CD8-positive, alpha-beta memory T cell (primary cell): Measurements from ENCODE around the gene TLE6. TPM values are rescaled to one million over a fixed set of nuclear protein-coding genes. Genes with fewer than 3 reads are reported as not detected.
A peak's percentile ranks its signal among the peaks of the same experiment; 100 is the strongest.
"Not testable (repeated sequence)": the region's sequence is repeated elsewhere in the genome, so short reads cannot be mapped to it uniquely, and the experiment has no call there.

Source experiments
- CTCF ChIA-PET: fragments of 350-600 bp; sonication (Branson Sonifier 250); formaldehyde crosslinking; loops from one replicate; lab custom pipeline; 2021; ENCODE audit warnings: antibody characterized with exemption; lab: Charles Lee
- POLR2A ChIA-PET: fragments of 350-600 bp; sonication (Branson Sonifier 250); formaldehyde crosslinking; loops from one replicate; lab custom pipeline; 2021; ENCODE audit warnings: antibody characterized with exemption; lab: Charles Lee
- DNase-seq, 5 donors: peaks; one replicate each; pipeline versions ENCODE4 v3.0.0 to v3.0.0-alpha.2; 2020 to 2022; ENCODE audit warnings: mixed read lengths in 1 of 5
- H3K27ac ChIP-seq: one replicate; pipeline ENCODE4 v1.7.0; 2013; ENCODE audit warnings: low read depth, mild to moderate bottlenecking, low read length, moderate library complexity
- H3K27me3 ChIP-seq: 2 replicates; pipeline ENCODE4 v1.7.0; 2013; ENCODE audit warnings: low read length, mild to moderate bottlenecking; ENCODE audit not compliant: insufficient read depth, poor library complexity, severe bottlenecking
- H3K36me3 ChIP-seq: 2 replicates; pipeline ENCODE4 v1.7.0; 2013; ENCODE audit warnings: mild to moderate bottlenecking, low read length, moderate library complexity; ENCODE audit not compliant: insufficient read depth
- H3K4me1 ChIP-seq: 2 replicates; pipeline ENCODE4 v1.7.0; 2013; ENCODE audit warnings: mild to moderate bottlenecking, low read length, moderate library complexity; ENCODE audit not compliant: insufficient read depth
- H3K4me3 ChIP-seq: 2 replicates; pipeline ENCODE4 v1.7.0; 2013; ENCODE audit warnings: mild to moderate bottlenecking, low read length
- H3K9me3 ChIP-seq: 2 replicates; pipeline ENCODE4 v1.7.0; 2013; ENCODE audit warnings: mild to moderate bottlenecking, low read length
- H3K27ac Mint-ChIP-seq, 8 donors: one replicate each; pipeline ENCODE4 v1.8.0; 2020 to 2021; ENCODE audit warnings: mixed read lengths in 8 of 8, mild to moderate bottlenecking in 6 of 8, inconsistent platforms in 3 of 8, moderate library complexity in 3 of 8
- H3K27me3 Mint-ChIP-seq, 2 donors: one replicate each; pipeline ENCODE4 v1.8.0; 2020 to 2021; ENCODE audit warnings: mixed read lengths in 2 of 2, mild to moderate bottlenecking in 1 of 2, moderate library complexity in 1 of 2
- H3K36me3 Mint-ChIP-seq, 3 donors: one replicate each; pipeline ENCODE4 v1.8.0; 2020 to 2021; ENCODE audit warnings: mixed read lengths in 3 of 3, inconsistent platforms in 1 of 3, mild to moderate bottlenecking in 1 of 3
- H3K4me1 Mint-ChIP-seq, 3 donors: one replicate each; pipeline ENCODE4 v1.8.0; 2020 to 2021; ENCODE audit warnings: mixed read lengths in 3 of 3, inconsistent platforms in 1 of 3, mild to moderate bottlenecking in 1 of 3
- H3K4me3 Mint-ChIP-seq, 7 donors: one replicate each; pipeline ENCODE4 v1.8.0; 2020 to 2021; ENCODE audit warnings: mixed read lengths in 7 of 7, mild to moderate bottlenecking in 6 of 7, moderate library complexity in 4 of 7, inconsistent platforms in 2 of 7
- H3K9me3 Mint-ChIP-seq, 5 donors: one replicate each; pipeline ENCODE4 v1.8.0; 2020 to 2022; ENCODE audit warnings: mixed read lengths in 5 of 5, mild to moderate bottlenecking in 3 of 5, moderate library complexity in 2 of 5, inconsistent platforms in 1 of 5
- polyA plus RNA-seq: library from polyadenylated mRNA; unstranded; fragments of 300-500 nt; fragmentation: Illumina TruSeq; gene quantifications from one replicate; pipeline ENCODE4 v1.2.3, GENCODE V29; 2021
- total RNA-seq, 2 experiments: library from RNA; stranded (reverse); gene quantifications; one replicate each; pipeline ENCODE4 v1.2.3, GENCODE V29; 2021

The TLE6 gene
- total and polyA plus RNA-seq, 3 experiments from 2014 or later = 1.1 to 1.3 TPM; not detected in 1

DNA sequence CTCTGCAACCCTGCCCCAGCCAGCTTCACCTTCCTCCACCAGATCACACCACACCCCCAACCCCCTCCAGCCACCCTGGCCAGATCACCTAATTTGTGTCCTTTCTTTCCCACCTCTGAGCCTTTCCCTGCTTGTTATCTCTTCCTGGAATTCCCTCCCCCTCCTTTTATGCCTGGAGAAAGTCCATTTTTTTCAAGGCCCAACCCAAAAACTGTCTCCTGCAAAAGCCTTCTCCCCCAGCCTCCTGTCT, 57.0 kb downstream of the TLE6 start:
- Mint-ChIP-seq H3K9me3 (no peaks in the 10 kb centered on the region), H3K36me3 (peaks cover 0 to 6% (median 0%) of the 10 kb centered on the region in 3 donors), H3K27ac (peak overlapping the region in 4 of 8 donors; percentile 4 to 97 (median 77)), H3K4me1 (peaks cover 26 to 43% (median 30%) of the 10 kb centered on the region in 3 donors), H3K4me3 (peak overlapping the region in 6 of 7 donors; percentile 19 to 98 (median 88)), H3K27me3 (peaks cover 0 to 9% of the 10 kb centered on the region in 2 donors)
- Histone ChIP-seq H3K9me3 (no peaks in the 10 kb centered on the region), H3K4me1 (peaks cover 16% of the 10 kb centered on the region), H3K36me3 (no peaks in the 10 kb centered on the region), H3K27me3 (no peaks in the 10 kb centered on the region), H3K4me3 (peak overlapping the region; percentile 99), H3K27ac (peak overlapping the region; percentile 82)
- POLR2A ChIA-PET = interaction anchor here (3.9 kb wide), 1 partner anchor 25 kb away, joined by 86 read pairs; the partner anchor contains the start of gene TLE5
- no peak for DNase-seq
- CTCF ChIA-PET = interaction anchor here (3.1 kb wide), 1 partner anchor 18 kb away, joined by 18 read pairs; no protein-coding TSS in a partner anchor

DNA sequence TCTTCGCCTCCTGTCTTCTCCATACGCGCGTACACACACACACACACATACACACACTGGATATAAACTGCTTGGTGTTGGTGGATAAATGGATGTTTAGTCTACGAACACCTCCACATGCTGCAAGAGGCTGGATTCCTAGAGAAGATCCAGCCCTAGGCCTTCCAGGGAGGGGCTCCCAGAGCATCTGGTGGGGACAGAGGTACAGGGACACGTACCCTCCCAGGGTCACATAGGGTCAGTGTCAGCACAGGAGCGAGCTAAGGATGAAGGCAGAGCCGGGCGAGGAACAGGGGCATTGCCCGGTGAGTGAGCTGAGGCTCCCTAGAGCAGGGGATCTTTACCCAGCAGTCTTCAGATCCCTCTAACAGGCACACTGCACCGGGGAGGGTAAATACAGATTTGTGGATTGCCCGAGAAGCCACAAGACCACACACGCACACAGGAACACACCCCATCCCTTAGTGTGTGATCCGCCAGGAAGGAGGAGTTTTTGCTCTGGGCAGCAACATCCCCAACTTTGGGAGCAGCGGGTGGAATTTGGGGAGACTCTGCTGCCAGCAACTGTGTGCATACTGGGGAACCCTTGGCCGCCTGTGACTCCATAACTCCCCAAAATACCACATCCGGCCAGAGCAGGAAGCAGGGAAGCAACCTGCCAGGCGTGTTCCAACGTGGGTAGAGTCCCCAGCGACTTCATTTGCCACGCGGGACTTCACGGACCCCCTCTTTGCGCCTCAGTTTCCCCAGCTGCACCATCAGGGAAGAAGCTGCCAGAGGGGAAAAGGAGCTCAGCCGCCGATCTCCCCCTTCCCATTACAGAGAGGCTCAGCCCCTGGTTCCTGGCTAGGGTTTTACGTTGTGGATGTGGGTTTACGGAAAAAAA, 57.5 kb downstream of the TLE6 start:
- no peaks in the 10 kb centered on the region for H3K27me3 ChIP-seq
- H3K4me1 Mint-ChIP-seq = peaks cover 25 to 41% (median 26%) of the 10 kb centered on the region in 3 donors
- H3K4me1 ChIP-seq = peaks cover 16% of the 10 kb centered on the region
- peak overlapping the region; percentile 87 to 98 (median 93) for H3K4me3 Mint-ChIP-seq
- peak overlapping the region; percentile 99 for H3K4me3 ChIP-seq
- peak overlapping the region; percentile 89 to 100 (median 97) for H3K27ac Mint-ChIP-seq
- ChIA-PET POLR2A (interaction anchor here (0.5 to 3.9 kb wide), 9 partner anchors 10 to 1882 kb away, joined by 3 to 86 read pairs (median 5); partner anchors contain the start of genes GADD45B, TLE5 and TLE6), CTCF (interaction anchor here (0.9 to 3.1 kb wide), 11 partner anchors 13 to 129 kb away, joined by 3 to 18 read pairs (median 7); partner anchors contain the start of gene TLE5)
- H3K27ac ChIP-seq = peak overlapping the region; percentile 82
- H3K36me3 ChIP-seq = no peaks in the 10 kb centered on the region
- peaks cover 0 to 8% of the 10 kb centered on the region in 2 donors for H3K27me3 Mint-ChIP-seq
- peak in 3 of 5 donors; percentile 19 to 61 (median 51) for DNase-seq
- no peaks in the 10 kb centered on the region for H3K9me3 ChIP-seq
- peaks cover 0 to 6% (median 0%) of the 10 kb centered on the region in 3 donors for H3K36me3 Mint-ChIP-seq
- no peaks in the 10 kb centered on the region for H3K9me3 Mint-ChIP-seq

DNA sequence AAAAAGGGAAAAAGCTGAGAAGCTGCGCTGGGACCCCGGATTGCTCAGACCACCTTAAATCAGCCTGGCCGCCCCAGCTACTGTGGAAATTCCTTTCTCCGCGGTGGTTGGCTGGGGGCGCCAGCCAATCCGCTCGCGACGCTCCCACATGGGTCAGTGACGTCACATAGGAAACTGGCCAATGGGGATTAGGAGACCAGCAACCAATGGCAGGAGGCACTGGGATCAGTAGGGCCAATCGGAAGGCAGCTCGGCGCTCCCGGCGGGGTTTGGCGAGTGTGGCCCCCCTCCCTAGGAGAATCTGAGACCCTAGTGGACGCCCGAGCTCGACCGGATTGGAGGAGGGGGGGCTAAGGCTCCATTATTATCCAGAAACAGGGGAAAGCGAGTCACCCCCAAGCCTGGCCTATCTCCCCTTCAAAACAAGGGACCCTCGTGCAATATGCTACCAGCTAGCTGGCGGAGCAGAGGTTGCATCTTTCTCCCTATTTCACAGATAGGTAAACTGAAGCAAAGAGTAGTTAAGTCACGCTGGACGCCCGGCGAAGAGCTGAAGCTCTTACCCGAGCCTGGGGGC, 58.3 kb downstream of the TLE6 start:
- Mint-ChIP-seq H3K4me3 (peak overlapping the region; percentile 87 to 98 (median 93)), H3K4me1 (peaks cover 20 to 37% (median 23%) of the 10 kb centered on the region in 3 donors), H3K27ac (peak overlapping the region; percentile 89 to 100 (median 97)), H3K9me3 (no peaks in the 10 kb centered on the region), H3K27me3 (peaks cover 0 to 8% of the 10 kb centered on the region in 2 donors), H3K36me3 (peaks cover 0 to 6% (median 0%) of the 10 kb centered on the region in 3 donors)
- H3K27ac ChIP-seq = peak overlapping the region; percentile 82
- no peaks in the 10 kb centered on the region for H3K27me3 ChIP-seq
- CTCF ChIA-PET = interaction anchor here (0.8 to 3.1 kb wide), 16 partner anchors 10 to 128 kb away, joined by 3 to 18 read pairs (median 4); partner anchors contain the start of gene TLE5
- peaks cover 16% of the 10 kb centered on the region for H3K4me1 ChIP-seq
- H3K9me3 ChIP-seq = no peaks in the 10 kb centered on the region
- H3K4me3 ChIP-seq = peak overlapping the region; percentile 99
- no peaks in the 10 kb centered on the region for H3K36me3 ChIP-seq
- POLR2A ChIA-PET = interaction anchor here (0.5 to 3.9 kb wide), 10 partner anchors 10 to 1881 kb away, joined by 3 to 86 read pairs (median 6); partner anchors contain the start of genes GADD45B, TLE5 and TLE6
- DNase-seq = peak; percentile 86 to 97 (median 95)

DNA sequence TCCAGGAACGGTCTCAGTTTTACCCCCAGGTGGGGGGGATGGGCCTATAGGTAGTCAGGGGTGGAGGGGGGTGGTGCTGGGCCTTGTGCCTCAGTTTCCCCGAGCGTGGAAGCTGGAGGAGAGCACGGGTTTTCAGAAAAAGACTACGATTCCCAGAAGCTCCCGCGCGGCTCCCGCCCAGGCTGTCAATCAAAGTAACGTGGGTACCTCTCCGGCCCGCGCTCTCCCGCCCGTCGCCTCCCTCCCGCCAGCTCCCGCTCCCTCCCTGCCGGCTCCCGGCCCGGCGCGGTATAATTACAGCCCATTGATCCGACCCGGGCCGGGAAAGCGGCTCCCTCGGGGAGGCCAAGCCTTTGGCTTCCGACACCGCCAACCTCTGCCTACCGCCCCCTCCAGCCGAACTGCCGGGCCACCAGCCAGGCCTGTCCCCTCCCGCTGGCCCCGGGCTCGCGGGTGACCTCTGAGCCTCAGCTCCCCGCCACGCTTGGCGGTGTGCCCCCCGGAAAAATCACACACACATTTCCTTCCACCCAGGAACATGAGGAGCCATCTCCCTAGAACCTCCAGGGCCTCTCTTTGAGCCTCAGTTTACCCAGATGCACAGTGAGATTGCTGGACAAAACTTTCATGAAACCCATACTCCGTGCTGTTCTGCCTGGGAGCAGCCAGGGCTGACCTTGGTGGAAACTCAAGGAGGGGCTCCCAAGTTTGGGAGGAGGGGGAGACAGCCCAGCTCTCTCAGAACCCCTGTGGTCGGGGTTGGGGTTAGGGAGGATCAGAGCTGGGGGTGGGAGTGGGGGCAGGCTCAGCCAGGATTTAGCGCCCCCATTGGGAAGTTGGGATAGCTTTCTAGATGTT, 59.0 kb downstream of the TLE6 start:
- Histone ChIP-seq H3K27me3 (no peaks in the 10 kb centered on the region), H3K4me1 (peaks cover 16% of the 10 kb centered on the region), H3K9me3 (no peaks in the 10 kb centered on the region), H3K4me3 (peak overlapping the region; percentile 99), H3K36me3 (no peaks in the 10 kb centered on the region), H3K27ac (peak overlapping the region; percentile 82)
- ChIA-PET POLR2A (interaction anchor here (1.1 to 3.9 kb wide), 9 partner anchors 9 to 560 kb away, joined by 3 to 86 read pairs (median 6); partner anchors contain the start of genes GADD45B, TLE5 and TLE6), CTCF (interaction anchor here (0.8 to 3.1 kb wide), 15 partner anchors 10 to 127 kb away, joined by 3 to 18 read pairs (median 5); no protein-coding TSS in a partner anchor)
- Mint-ChIP-seq H3K9me3 (no peaks in the 10 kb centered on the region), H3K4me1 (peaks cover 20 to 37% (median 23%) of the 10 kb centered on the region in 3 donors), H3K27ac (peak overlapping the region; percentile 89 to 100 (median 97)), H3K4me3 (peak overlapping the region; percentile 87 to 98 (median 93)), H3K36me3 (peaks cover 0 to 6% (median 0%) of the 10 kb centered on the region in 3 donors), H3K27me3 (peaks cover 0 to 8% of the 10 kb centered on the region in 2 donors)
- peak; percentile 68 to 86 (median 79) for DNase-seq

DNA sequence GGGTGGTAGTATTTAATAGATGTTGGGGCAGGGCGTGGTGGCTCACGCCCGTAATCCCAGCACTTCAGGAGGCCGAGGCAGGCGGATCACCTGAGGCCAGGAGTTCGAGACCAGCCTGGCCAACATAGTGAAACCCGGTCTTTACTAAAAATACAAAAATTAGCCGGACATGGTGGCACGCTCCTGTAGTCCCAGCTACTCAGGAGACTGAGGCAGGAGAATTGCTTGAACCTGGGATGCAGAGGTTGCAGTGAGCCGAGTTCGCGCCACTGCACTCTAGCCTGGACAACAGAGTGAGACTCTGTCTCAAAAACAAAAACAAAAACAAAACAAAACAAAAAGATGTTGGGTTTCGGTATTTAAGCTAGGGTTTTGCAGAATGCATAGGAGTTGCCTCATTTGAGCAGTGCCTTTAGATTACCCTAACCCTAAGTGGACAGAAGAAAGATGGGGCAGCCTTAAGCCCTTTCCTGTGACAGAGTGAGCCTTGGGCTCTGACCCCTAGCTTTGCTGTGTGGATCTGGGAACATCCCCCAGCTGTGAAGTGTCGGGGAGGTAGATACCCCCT, 59.7 kb downstream of the TLE6 start:
- POLR2A ChIA-PET = interaction anchor here (1.2 to 3.9 kb wide), 3 partner anchors 9 to 23 kb away, joined by 6 to 86 read pairs (median 27); partner anchors contain the start of gene TLE5
- not testable (repeated sequence) for H3K27me3 Mint-ChIP-seq

DNA sequence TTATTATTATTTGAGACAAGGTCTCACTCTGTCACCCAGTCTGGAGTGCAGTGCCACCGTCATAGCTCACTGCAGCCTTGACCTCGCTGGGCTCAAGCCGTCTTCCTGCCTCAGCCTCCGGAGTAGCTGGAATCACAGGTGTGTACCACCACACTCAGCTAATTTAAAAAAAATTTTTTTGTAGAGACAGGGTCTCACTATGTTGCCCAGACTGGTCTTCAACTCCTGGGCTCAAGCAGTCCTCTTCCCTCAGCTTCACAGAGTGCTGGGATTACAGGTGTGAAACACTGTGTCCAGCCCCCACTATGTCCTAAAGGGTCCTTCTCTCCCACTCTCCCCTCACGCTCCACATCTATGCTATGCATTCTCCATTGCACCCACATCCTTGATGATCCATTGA, 60.9 kb downstream of the TLE6 start:
- H3K36me3 ChIP-seq = no peaks in the 10 kb centered on the region
- Mint-ChIP-seq H3K4me1 (peaks cover 23 to 41% (median 25%) of the 10 kb centered on the region in 3 donors), H3K27ac (no peak overlapping the region), H3K4me3 (peak overlapping the region in 2 of 7 donors; percentile 21 to 76), H3K36me3 (peaks cover 0 to 6% (median 0%) of the 10 kb centered on the region in 3 donors), H3K9me3 (no peaks in the 10 kb centered on the region), H3K27me3 (peaks cover 0 to 8% of the 10 kb centered on the region in 2 donors)
- ChIA-PET CTCF (interaction anchor here (1.2 kb wide), 1 partner anchor 66 kb away, joined by 4 read pairs; no protein-coding TSS in a partner anchor), POLR2A (interaction anchor here (3.9 kb wide), 1 partner anchor 22 kb away, joined by 86 read pairs; the partner anchor contains the start of gene TLE5)
- H3K4me1 ChIP-seq = peaks cover 16% of the 10 kb centered on the region
- DNase-seq = no peak
- no peaks in the 10 kb centered on the region for H3K9me3 ChIP-seq
- no peak overlapping the region for H3K27ac ChIP-seq
- H3K27me3 ChIP-seq = no peaks in the 10 kb centered on the region
- H3K4me3 ChIP-seq = no peak overlapping the region

More for the DNA sequence above, 59.7 kb downstream of the TLE6 start:
- Mint-ChIP-seq H3K4me3 (peak overlapping the region; percentile 39 to 95 (median 87)), H3K27ac (peak overlapping the region in 4 of 8 donors; percentile 12 to 97 (median 73)), H3K4me1 (peaks cover 19 to 37% (median 20%) of the 10 kb centered on the region in 3 donors)
- H3K4me3 ChIP-seq = peak overlapping the region; percentile 99
- not testable (repeated sequence) for H3K9me3 Mint-ChIP-seq, DNase-seq, H3K36me3 Mint-ChIP-seq, H3K36me3 ChIP-seq, H3K9me3 ChIP-seq, H3K27me3 ChIP-seq
- CTCF ChIA-PET = interaction anchor here (0.9 to 3.1 kb wide), 8 partner anchors 11 to 75 kb away, joined by 3 to 18 read pairs (median 7); no protein-coding TSS in a partner anchor
- peaks cover 16% of the 10 kb centered on the region for H3K4me1 ChIP-seq
- peak overlapping the region; percentile 82 for H3K27ac ChIP-seq
